Stimulated activated CD4-positive, alpha-beta T cell treated with anti-CD3 and anti-CD28 coated beads, Interleukin-1b, Interleukin-23, amount 100 ng/mL, for 4 hours (primary cell): ENCODE results near the gene RFX2.
"Not testable (repeated sequence)": the region's sequence is repeated elsewhere in the genome, so short reads cannot be mapped to it uniquely, and the experiment has no call there.

Experiments used
- DNase-seq, 2 donors: peaks; one replicate each; pipeline ENCODE4 v3.0.0-alpha.2; 2020; ENCODE audit warnings: low read depth in 2 of 2

RFX2 gene

GRCh38 chr19:5990289-5990797 lies 120.0 kb downstream of the RFX2 start:
- no peak for DNase-seq

DNA sequence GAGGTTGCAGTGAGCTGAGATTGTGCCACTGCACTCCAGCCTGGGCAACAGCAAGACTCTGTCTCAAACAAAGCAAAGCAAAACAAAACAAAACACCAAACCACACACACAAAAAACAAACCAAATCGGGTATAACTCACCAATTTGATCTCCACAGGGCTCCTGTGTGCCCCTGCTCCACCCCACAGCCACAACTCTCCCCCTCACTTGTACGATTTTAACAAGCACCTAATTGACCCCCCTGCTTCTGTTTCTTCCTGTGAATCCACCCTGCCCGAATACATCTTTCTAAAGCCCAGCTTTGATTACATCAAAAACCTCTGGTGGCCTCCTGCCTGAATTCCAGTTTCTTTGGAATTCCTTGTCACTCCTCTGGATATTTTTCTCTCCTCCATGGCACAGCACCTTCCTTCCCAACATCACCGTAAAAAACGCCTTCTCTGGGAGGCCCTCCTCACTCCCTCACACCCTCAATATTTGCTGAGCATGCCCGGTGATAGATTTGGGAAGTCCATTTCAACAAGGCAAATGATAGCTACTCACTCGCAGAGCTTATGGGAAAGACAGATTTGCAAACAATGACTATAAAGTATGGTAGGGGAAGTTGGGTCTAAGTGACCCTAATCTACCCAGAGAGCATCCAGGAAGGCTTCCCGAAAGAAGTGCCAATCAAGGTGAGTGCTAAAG lies 120.8 kb downstream of the RFX2 start:
- no peak for DNase-seq

DNA sequence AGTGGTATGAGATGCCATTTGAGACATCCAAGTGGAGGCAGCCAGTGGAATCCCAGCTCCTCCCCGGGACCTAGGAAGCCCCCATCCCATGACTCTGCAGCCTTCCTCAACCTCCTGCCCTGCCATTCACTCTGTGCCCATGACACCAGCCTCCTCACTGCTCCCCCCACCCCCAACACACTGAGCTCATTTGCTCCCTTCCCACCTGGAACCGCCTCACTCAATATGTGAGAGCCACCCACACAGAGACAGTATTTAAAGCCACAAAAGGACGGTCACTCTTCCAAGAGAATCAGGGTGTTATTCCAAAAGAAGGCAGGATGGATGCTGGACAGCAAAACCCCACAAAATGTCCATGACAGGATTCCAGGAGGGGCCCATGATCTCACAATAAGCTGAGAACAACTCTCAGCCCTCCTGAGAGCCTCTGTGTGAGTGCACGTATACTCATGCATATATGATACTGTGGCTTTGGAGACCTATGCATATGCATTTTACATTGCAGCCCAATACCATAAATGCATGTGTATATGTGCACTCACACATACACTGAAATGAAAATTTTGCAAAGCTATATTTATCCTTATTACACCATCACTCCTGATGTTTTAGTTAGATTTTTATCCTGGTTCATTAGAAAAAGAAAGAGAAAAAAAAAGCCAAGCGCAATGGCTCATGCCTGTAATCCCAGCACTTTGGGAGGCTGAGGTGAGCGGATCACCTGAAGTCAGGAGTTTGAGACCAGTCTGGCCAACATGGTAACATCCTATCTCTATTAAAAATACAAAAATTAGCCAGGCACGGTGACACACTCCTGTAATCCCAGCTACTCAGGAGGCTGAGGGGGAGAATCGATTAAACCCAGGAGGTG lies 121.5 kb downstream of the RFX2 start:
- DNase-seq = no peak

- DNase-seq = peak; percentile 56 to 68
These were observed 123.1 kb downstream of the RFX2 start for GRCh38 chr19:5987077-5987818.

DNA sequence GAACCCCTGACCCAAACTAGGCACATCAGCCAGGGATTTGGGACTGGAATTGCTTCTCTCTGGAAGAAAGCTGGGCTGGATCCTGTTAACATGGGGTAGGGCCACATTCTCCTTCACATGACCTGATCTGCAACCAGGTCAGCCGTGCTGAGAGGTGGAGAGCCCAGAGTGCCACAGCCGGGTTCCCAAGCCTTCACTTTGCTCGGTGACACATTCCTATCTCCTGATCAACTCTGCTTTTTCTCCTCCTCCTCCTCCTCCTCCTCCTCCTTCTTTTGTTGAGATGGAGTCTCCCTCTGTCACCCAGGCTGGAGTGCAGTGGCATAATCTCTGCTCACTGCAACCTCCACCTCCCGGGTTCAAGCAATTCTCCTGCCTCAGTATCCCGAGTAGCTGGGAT lies 124.5 kb downstream of the RFX2 start:
- not testable (repeated sequence) for DNase-seq

DNA sequence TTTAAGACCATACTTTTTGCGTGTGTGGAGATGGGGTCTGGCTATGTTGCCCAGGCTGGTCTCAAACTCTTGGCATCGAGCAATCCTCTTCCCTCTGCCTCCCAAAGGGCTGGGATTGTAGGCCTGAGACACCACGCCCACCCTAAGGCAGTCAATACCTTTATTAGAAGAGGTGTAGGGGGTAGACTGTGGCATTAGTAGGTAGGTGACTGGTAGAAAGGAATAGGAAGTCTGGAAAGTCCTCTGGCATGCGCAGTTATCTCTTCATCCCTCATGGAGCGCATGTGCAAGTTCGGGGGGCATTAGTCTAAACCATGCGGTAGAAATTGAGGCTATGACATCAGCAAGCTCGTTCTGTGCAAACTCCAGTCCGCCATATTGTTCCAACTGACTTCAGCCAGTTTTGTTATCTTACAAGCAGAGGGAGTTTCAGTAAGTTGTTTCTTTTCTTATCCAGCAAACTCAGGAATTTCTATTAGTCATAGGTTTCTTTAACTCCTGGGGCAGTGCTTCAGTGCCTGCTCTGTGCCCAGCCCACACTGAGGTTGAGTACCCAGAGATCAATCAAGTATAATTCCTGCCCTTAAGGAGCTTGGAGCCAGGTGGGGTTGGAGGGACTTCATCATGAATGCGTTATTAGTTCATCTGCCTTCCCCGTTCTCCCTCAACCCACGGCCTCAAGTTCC lies 125.1 kb downstream of the RFX2 start:
- DNase-seq = no peak

DNA sequence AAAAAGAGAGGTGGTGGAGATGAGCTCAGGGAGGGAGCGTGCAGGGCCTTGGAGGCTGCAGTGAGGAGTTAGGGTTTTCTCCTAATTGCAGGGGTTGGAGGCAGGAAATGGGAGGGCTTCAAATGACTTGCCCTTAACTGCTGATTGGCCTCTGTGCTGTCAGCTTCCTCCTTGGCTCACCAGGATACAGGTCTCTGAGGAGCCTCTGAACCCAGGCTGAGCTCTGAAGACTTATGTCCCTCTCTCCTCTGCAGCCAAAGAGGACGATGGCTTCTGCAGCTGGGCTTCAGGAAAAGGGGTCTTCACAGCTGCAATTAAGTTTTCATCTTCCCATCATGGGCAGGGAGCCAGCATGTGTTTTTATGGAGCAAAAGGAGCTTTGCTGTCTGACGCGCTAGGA lies 125.7 kb downstream of the RFX2 start:
- no peak for DNase-seq

DNA sequence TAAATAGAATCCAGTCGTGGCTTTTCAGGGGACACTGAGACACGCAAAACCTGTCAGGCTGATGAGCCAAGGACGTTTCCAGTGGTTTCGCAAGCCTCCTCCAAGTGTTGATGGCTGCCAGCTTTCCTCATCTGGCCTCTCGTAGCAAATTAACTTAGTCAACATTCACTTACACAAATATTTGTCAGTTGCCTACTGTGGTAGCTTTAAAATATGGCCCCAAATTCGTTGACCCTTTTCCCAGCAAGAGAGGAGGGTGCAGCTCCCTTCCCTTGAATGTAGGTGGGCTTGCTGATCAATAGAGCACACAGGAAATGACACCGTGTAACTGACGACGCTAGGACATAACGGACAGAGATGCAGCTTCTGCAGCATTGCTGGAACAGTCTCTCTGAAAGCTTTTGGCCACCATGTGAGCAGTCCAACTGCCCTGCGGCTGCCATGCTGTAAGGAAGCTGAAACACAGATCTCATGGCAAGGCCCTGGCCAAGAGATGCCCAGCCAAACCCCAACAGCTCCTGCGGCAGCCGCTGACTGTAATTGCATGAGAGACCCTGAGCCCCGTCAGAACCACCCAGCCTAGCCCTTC lies 126.8 kb downstream of the RFX2 start:
- no peak for DNase-seq

DNA sequence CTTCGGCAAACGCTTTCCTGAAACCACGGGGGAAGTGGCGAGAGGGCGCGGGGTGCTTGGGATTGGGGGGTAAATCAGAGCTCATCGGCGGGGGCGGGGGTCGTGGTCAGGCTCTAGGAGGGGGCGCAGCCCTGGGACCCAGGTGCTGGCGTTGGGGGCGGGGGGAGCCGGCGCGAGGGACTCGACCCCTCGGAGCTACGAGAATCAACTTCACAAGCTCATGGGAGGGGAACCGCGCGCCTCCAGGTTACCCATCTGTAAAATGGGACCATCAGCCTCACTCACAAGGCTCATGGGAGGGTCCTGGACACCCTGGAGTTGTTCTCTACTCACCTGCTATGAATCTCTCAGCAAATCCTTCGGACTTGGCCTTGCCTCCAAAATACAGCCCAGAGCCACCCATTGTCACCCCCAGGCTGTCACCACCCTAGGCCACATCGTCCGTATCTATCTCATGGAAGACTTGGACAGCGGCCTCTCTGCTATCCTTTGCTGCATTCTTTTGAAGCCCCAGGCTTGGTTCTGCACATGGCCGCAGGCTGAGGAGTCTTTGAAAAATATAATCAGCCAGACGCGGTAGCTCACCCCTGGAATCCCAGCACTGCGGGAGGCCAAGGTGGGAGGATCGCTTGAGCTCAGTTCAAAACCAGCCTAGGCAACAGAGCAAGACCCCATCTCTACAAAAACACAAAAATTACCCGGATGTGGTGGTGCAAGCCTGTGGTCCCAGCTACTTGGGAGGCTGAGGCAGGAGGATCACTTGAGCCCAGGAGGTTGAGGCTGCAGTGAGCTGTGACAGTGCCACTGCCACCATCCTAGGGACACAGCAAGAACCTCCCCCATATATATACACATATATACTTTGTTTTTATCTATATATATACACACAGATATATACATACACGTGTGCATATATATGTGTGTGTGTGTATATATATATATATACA lies 131.4 kb downstream of the RFX2 start:
- no peak for DNase-seq

DNA sequence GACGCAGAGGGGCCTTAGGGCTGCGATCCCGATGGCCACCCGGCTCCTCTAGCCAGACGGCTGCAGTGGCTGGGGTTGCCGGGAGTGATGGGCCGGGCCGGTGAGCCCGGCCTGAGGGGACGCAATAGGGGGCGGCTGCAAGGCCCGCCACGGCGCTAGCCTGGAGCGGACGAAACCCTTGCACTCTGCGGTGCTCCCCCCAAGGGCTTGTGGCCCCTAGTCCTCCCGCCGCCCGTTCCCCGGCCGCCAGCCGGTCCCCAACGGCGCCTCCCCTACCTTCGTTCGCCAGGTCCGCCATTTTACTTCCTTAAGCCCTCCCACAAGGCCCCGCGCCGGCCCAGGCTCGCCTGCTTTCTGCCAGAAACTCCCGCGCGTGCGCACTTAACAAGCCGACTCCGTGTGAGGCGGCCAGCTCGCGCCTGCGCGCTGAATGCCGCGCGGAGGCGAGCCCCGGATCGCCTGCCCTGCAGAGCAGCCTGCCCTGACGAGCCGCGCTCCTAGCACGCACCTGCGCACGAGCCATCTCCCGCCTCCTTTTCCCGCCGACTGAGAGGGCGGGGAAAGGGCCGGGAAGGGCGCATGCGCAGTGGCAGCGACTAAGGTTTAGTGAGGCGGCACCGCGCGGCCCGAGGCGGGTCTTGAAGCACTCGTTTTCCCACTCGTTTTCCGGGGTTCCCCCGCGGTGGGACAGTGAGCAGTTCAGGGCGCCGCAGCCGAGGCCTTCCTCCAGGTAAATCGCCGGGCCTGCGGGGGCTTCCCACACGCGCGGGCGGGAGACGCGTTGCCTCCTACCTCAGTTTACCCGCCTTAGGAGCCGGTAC lies 132.3 kb downstream of the RFX2 start, which contains the start of gene RANBP3:
TSS of gene RANBP3 (minus strand) at position 356 of the 821 bp plus-strand sequence. CDS start at position 298, 58 bp downstream.
- peak; percentile 95 to 96 for DNase-seq

DNA sequence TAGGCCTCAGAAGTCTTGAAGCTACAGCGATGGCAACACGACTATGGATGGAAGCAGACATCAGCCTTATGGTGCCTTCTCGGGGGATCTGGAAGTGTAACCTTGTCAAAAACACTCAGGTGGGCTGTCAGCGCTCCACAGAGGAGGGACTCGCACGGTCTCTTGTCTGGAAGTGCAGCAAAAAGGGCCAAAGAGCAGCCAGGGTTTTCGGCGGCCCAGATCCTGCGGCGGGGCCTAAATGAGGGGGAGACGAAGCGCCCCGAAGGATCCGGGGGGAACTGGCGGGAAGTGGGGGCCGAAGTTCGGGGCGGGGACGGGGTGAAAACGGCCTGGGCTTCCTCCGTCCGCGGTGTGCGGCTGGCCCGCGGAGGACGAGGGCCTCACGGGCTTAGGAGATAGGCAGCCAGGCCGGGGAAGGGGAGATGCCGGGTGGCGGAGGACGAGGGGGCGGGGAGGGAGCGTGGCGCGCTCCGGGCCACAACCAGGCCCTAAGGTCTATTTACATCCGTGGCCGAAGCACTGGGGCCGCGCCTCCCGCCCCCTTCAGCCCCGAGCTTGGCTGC lies 133.0 kb downstream of the RFX2 start:
- no peak for DNase-seq

DNA sequence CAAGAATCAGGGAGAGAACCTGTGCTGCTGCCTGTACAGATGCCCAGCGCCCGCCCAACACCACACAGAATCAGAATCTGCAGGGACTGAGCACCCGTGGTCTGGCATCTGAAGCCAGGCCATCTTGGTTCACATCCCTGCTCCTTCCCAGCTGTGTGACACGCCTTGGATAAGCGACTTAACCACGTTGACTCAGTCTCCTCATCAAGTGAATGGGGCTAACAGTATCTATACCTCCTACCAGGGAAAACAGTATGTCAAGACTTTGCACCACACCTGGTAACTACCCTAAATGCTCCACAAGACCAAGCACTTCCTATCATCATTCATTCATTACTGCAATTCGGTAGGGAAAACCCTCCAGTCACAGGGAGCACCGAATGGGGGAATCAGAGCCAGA lies 133.5 kb downstream of the RFX2 start:
- DNase-seq = no peak

DNA sequence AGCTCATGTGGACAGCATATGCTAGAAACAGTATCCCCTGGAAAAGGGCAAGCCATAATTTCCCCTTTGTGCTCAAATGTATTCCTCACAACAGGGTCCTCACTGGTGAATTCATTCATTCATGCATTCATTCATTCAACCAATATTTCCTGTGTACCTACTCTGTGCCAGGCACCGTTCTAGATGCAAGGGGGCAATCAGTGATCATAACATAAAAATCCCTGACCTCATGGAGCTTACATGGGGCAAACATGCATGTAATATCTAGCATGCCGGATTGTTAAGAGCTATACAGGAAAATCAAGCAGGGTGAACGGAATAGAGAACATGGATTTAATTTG lies 134.9 kb downstream of the RFX2 start:
- DNase-seq = no peak

DNA sequence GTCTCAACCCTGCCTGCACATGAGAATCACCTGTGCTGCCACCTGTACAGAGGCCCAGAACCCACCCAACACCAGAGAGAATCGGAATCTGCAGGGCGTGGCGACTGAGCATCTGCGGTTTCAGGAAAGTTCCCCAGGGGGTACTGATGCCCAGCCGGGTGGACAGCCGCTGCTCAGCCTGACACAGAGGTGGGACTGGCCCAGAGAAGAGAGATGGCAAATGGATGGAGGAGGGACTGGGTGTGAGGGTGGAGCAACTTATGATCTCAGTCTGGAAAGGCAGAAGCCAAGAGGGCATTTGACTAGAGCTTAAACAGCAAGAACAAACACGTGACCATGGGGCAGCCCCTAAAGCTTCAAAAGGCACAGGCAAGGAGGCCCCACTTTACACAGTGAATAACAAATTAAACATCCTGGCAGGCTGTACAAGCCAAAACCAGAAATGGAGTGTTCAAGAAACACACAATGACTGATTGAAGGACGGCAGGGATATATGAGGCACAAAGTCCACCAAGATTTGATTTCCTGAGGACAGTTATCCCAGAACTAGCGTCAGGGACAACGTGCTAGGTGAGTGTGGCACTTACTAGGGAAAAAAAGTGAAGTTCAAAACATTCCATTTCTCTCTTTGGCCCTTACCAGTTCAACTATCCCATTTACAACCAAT lies 135.4 kb downstream of the RFX2 start:
- no peak for DNase-seq

DNA sequence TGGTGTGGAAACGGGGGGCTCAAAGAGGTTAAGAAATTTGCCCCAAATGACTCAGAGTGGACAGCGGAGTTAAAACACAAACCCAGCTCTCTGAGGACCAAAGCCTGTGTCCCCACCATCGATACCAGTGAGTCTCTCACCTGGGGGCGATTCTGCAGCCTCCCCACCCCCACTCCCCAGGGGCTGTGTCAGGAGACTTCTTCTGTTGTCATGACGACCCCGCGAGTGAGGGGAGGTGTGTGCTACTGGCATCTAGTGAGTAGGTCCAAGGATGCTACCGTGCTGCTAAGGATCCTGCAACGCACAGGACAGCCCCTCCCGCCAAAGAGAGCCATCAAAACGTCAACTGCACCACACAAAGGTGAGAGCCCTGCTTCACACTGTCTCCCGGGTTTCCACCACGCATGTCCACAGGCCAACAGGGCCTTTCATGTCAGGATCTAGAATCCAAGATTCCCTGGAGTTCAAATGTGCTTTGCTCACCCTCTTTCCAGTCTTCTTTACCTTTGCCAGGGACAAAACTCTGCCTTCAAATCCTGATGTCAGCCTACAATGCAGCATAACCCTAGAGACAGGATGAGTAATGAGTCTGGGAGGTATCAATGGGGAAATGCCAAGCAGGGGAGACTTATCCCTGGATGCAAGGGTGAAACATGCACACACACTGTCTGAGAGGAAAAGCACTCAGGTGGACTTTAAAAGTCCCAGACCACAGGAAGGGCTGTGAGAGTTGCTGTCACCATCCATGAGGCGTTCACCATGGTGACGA lies 136.2 kb downstream of the RFX2 start:
- no peak for DNase-seq

DNA sequence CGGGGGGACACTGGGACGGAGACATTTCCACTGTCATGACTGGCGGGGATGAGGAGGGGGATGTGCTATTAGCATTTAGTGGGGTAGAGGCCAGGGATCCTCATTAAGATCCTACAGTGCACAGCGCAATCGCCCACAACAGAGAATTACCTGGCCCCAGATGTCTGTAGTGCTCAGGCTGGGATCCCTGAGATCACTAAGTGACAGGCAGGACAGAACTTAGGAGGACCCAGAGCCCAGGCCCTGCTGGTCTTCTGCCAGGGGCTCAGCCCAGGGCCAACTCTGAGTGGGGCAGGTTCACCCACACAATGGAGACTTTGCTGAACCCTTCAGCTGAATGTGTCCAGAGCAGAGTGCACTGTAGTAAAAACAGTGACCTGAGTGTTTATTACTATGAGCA lies 136.9 kb downstream of the RFX2 start:
- DNase-seq = no peak

DNA sequence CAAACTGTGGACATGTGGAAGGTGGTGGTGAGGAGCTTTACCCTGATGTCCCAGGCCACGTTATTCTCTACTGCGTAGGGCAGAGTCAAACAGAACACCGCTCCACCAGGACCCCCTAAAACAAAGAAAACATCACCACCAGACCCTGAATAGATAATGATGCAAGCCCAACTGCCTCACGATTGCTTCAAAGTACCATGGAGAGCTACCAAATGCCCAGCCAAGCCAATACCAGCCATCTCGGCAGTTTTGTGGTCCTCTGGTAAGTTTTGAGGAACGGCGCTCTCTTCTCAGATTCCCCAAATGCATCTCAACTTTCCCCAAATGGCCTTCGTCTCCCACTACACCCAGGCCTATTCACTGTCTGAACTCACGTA lies 138.0 kb downstream of the RFX2 start:
- DNase-seq = no peak
